ENCODE results near the gene BOLL. TPM values are rescaled to one million over a fixed set of nuclear protein-coding genes. Genes with fewer than 3 reads are reported as not detected.
"Not testable (repeated sequence)": the region's sequence is repeated elsewhere in the genome, so short reads cannot be mapped to it uniquely, and the experiment has no call there.

Gene BOLL, protein sequence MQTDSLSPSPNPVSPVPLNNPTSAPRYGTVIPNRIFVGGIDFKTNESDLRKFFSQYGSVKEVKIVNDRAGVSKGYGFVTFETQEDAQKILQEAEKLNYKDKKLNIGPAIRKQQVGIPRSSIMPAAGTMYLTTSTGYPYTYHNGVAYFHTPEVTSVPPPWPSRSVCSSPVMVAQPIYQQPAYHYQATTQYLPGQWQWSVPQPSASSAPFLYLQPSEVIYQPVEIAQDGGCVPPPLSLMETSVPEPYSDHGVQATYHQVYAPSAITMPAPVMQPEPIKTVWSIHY
- total RNA-seq: not detected

DNA sequence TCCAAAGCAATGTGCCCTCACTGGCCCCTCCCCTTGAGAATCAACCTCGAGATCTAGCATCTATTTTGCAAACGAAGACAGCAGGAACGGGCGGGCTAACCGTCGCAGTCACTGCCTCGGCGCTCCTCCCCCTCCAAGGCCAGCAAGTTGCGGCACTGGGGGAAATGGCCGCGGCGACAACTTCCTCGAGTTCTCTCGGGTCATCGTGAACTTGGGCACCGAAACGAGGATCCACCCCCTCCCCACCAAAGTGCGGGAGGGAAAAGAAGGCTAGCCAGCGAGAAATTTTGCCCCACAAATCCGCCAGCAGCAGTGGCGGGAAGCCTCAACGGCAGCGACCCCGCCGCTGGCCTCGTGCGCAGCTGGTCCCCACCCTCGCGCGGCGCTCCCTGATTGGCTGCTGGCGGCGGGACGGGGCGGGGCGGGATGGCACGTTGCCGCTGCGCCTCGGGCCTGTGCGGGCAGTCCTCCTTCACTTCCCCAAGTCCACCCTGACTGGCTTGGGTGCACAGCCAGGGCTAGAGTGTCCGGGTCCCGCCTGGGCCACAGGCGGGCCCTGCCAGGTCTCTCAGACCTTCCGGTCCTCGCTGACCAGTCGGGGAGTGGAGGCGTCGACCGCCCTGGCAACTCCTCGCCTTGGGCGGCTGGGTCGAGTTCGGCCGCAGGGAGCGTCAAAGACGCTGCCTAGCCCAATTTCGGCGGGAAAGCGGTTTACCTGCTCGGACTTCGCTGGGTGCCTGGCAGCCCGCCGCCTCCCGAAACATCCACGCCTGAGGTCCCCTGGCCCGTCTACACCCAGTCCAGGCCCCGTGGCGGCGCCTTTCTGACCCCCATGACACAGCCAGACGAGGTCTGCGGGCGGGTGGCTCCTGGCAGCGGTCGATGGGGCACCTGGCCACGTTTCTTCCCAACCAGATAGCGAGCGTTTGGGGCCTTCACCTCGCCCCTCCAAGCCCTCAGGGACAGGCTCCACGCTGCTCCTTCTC lies at the start of gene BOLL:
Gene BOLL (minus strand): TSS at position 364 of the 986 bp plus-strand sequence. CDS start 3,469 bp downstream, outside the sequence.
- Histone ChIP-seq H3K27ac (no peak within 1 kb of the TSS), H3K9me3 (no peaks in the 10 kb centered on the region), H3K36me3 (no peaks in the 10 kb centered on the region), H3K27me3 (no peaks in the 10 kb centered on the region), H3K4me3 (peak within 1 kb of the TSS; percentile 36 to 49), H3K4me1 (peaks cover 0 to 12% of the 10 kb centered on the region in 2 donors)
- TF ChIP-seq, protein P1, sequence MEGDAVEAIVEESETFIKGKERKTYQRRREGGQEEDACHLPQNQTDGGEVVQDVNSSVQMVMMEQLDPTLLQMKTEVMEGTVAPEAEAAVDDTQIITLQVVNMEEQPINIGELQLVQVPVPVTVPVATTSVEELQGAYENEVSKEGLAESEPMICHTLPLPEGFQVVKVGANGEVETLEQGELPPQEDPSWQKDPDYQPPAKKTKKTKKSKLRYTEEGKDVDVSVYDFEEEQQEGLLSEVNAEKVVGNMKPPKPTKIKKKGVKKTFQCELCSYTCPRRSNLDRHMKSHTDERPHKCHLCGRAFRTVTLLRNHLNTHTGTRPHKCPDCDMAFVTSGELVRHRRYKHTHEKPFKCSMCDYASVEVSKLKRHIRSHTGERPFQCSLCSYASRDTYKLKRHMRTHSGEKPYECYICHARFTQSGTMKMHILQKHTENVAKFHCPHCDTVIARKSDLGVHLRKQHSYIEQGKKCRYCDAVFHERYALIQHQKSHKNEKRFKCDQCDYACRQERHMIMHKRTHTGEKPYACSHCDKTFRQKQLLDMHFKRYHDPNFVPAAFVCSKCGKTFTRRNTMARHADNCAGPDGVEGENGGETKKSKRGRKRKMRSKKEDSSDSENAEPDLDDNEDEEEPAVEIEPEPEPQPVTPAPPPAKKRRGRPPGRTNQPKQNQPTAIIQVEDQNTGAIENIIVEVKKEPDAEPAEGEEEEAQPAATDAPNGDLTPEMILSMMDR (IDR thresholded peaks at IDR 0.05): no peak
- DNase-seq (ENCODE audit: low spot score): no peak

DNA sequence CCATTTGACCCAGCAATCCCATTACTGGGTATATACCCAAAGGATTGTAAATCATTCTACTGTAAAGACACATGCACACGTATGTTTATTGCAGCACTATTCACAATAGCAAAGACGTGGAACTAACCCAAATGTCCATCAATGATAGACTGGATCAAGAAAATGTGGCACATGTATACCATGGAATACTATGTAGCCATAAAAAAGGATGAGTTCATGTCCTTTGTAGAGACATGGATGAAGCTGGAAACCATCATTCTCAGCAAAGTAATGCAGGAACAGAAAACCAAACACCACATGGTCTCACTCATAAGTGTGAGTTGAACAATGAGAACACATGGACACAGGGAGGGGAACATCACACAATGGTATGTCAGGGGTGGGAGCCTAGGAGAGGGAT lies 49.7 kb upstream of the BOLL start:
- not testable (repeated sequence) for H3K4me3 ChIP-seq; H3K36me3 ChIP-seq; H3K27me3 ChIP-seq; H3K27ac ChIP-seq; H3K9me3 ChIP-seq; DNase-seq (ENCODE audit: low spot score)
- peaks cover 0 to 24% of the 10 kb centered on the region in 2 donors for H3K4me1 ChIP-seq

DNA sequence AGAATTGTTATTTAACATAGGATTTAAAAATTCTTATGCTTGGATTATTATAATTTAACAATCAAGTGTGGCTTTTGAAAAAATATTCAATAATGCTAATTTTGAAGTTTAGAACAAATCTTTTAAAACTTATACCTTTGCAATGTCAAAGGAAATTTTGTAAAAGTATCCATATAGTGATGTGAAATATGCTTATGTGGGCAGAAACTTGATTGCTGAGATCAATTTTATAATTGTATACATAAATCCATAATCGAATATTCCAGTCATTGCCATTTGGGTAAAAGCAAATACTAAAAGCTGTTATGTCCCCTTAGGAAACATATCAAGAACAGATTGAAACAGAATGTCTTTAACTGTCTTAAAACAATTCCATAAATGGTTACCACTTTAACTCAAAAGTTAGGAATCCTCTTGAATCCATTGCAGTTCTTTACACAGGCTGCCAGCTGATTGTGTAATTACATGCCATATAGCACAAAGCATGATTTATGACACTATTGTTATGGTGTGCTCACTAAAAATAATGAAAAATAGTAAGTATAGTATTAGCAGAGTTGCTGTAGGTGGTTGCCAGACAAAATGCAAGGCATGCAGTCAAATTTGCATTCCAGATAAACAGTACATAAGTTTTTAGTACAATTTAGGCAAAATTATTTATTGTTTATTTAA lies 43.5 kb upstream of the BOLL start:
- no peak for DNase-seq (ENCODE audit: low spot score)
- no peaks in the 10 kb centered on the region for H3K36me3 ChIP-seq
- no peak overlapping the region for H3K27ac ChIP-seq
- no peaks in the 10 kb centered on the region for H3K4me1 ChIP-seq
- no peaks in the 10 kb centered on the region for H3K27me3 ChIP-seq
- TF ChIP-seq, protein P1 (IDR thresholded peaks at IDR 0.05): no peak
- H3K4me3 ChIP-seq: no peak overlapping the region
- no peaks in the 10 kb centered on the region for H3K9me3 ChIP-seq

DNA sequence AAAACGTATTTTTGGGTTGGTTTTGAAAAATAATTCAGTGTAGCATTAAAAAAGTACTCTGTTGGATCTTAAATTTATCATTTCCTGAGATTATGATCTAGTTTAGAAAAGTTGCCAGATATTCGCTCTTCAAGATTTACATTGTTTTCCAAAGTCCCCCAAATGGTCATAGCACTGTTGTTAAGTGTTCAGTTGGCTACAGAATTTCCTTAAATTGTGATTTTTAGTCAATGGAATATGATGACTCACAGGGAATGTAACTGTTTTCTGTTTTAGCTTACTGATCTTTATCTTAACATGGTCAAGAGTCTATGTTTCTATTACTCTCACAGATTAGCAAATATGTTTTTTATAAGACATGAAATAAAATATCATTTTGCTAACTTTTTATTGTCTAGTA lies 42.5 kb upstream of the BOLL start:
- no peak for DNase-seq (ENCODE audit: low spot score)
- TF ChIP-seq, protein P1 (IDR thresholded peaks at IDR 0.05): no peak
- Histone ChIP-seq H3K4me1 (no peaks in the 10 kb centered on the region), H3K4me3 (no peak overlapping the region), H3K27me3 (no peaks in the 10 kb centered on the region), H3K36me3 (no peaks in the 10 kb centered on the region), H3K27ac (no peak overlapping the region), H3K9me3 (no peaks in the 10 kb centered on the region)

DNA sequence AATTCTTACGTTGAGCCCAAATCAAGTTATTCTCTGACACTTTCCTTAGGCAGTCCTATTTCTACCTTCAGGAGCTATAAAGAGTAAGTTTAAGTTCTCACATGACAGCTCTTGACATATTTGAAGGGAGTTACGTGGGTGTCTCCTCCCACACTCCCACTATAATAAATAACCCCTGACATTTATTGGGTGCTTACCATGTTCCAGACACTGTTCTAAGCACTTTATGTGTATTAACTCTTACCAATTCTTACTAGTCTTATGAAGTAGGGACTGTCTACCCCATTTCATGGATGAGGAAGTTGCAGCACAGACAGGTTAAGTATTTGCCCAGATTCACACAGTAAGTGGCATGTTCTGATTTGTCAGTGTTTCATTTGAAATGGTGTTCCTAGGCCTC lies 37.2 kb upstream of the BOLL start:
- TF ChIP-seq, protein P1 (IDR thresholded peaks at IDR 0.05): no peak
- Histone ChIP-seq H3K27ac (no peak overlapping the region), H3K4me3 (no peak overlapping the region), H3K36me3 (no peaks in the 10 kb centered on the region), H3K27me3 (no peaks in the 10 kb centered on the region), H3K4me1 (peaks cover 0 to 7% of the 10 kb centered on the region in 2 donors), H3K9me3 (no peaks in the 10 kb centered on the region)
- DNase-seq (ENCODE audit: low spot score): no peak

Data from right atrium auricular region (tissue), 2 donors.